ENCODE data around the gene EID2B.

The EID2B gene

DNA sequence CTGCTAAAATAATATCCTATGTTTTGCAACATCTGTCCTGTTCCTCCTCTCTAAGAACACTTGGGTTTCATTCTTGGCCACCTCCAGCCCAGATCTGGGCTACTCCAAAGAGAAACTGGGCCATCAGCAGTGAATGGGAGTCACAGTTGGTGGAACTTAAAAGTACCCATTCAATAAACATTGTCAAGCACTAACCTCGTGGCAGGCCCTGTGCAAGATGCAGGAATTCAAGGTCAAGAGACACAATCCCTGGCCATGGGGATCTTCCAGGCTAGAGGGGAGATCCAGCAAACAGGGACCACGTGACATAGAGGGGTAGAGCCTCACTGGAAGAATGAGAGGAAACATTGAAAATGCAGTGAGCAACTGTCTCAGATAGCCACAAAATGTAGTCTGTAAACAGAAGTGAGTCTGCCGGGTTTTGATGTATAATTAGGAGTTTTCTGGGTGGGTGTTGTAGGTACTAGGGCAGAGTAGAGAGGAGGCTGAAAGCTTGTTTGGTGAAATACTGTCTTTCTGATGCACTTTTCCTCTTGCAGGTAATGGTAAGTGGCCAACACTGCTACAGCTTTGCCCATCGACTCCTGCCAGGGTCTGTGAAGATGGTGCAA is 22.2 kb upstream of the EID2B start:
- Histone ChIP-seq H3K27me3 (ENCODE audit: low read depth, low read length) (peaks cover 16% of the 10 kb centered on the region), H3K79me2 (ENCODE audit: low read length) (no peaks in the 10 kb centered on the region), H4K20me1 (ENCODE audit: insufficient read depth, low read length) (no peaks in the 10 kb centered on the region), H3K4me3 (ENCODE audit: low read length) (no peak overlapping the region), H3K4me2 (ENCODE audit: low read length) (no peak overlapping the region), H3K36me3 (replicated peaks; ENCODE audit: low read depth, low read length) (no peaks in the 10 kb centered on the region), H2AFZ (ENCODE audit: low read depth, low read length) (no peak overlapping the region), H3K27ac (ENCODE audit: low read length) (no peak overlapping the region), H3K4me1 (ENCODE audit: low read length) (peaks cover 27% of the 10 kb centered on the region), H3K9ac (ENCODE audit: low read length) (no peak overlapping the region), H3K9me3 (ENCODE audit: insufficient read depth, low read length) (no peaks in the 10 kb centered on the region)
- TF ChIP-seq EZH2phosphoT487 (IDR thresholded peaks at IDR 0.05; ENCODE audit: low read depth) = no peak
- TF ChIP-seq, protein P1, sequence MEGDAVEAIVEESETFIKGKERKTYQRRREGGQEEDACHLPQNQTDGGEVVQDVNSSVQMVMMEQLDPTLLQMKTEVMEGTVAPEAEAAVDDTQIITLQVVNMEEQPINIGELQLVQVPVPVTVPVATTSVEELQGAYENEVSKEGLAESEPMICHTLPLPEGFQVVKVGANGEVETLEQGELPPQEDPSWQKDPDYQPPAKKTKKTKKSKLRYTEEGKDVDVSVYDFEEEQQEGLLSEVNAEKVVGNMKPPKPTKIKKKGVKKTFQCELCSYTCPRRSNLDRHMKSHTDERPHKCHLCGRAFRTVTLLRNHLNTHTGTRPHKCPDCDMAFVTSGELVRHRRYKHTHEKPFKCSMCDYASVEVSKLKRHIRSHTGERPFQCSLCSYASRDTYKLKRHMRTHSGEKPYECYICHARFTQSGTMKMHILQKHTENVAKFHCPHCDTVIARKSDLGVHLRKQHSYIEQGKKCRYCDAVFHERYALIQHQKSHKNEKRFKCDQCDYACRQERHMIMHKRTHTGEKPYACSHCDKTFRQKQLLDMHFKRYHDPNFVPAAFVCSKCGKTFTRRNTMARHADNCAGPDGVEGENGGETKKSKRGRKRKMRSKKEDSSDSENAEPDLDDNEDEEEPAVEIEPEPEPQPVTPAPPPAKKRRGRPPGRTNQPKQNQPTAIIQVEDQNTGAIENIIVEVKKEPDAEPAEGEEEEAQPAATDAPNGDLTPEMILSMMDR (IDR thresholded peaks at IDR 0.05; ENCODE audit: low read depth, low read length) = no peak

DNA sequence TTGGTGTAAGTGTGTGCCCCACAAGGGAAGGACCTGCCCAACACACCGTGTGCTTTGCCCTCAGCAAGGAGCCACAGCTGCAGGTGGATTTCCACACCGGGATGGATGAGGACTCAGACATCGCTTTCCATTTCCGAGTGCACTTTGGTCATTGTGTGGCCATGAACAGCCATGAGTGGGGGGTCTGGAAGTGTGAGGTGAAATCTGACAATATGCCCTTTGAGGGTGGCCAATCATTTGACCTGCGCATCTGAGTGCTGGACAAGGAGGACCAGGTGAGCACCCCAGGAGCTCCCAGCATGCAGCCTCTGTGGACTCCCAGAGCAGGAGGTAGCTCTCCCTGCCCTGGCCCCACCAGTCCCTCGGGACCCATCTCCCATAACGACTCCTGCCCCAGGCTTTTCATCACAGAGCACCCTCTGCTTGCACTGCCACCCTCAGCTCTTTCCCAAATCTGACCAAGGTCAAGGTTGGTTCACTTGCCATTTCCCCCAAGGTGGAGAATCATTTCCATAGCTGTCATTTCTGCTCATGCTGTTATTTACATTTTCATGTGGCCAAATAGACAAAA is 20.5 kb upstream of the EID2B start:
- Histone ChIP-seq H3K9ac (ENCODE audit: low read length) (no peak overlapping the region), H3K4me2 (ENCODE audit: low read length) (no peak overlapping the region), H3K79me2 (ENCODE audit: low read length) (no peaks in the 10 kb centered on the region), H3K36me3 (replicated peaks; ENCODE audit: low read depth, low read length) (no peaks in the 10 kb centered on the region), H3K4me3 (ENCODE audit: low read length) (no peak overlapping the region), H3K27me3 (ENCODE audit: low read depth, low read length) (peaks cover 16% of the 10 kb centered on the region), H4K20me1 (ENCODE audit: insufficient read depth, low read length) (no peaks in the 10 kb centered on the region), H3K9me3 (ENCODE audit: insufficient read depth, low read length) (no peaks in the 10 kb centered on the region), H3K4me1 (ENCODE audit: low read length) (peaks cover 20% of the 10 kb centered on the region), H3K27ac (ENCODE audit: low read length) (no peak overlapping the region), H2AFZ (ENCODE audit: low read depth, low read length) (no peak overlapping the region)
- TF ChIP-seq, protein P1 (IDR thresholded peaks at IDR 0.05; ENCODE audit: low read depth, low read length) = no peak
- no peak for TF ChIP-seq EZH2phosphoT487 (IDR thresholded peaks at IDR 0.05; ENCODE audit: low read depth)

DNA sequence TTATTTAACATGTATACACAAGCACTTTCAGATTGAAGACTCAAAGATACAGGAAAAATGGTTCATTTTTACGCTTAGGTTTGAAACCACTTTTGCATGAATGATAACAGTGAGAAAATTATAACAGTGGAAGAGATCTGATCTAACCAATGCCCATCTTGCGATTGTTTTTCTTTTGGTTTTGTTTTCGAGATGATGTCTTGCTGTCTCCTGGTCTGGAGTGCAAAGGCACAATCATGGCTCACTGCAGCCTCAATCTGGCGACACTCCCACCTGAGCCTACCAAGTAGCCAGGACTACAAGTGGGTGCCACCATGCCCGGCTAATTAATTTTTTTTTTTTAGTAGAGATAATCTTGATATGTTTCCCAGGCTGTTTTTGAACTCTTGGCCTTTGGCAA is 17.5 kb upstream of the EID2B start:
- no peak overlapping the region for H2AFZ ChIP-seq (ENCODE audit: low read depth, low read length)

DNA sequence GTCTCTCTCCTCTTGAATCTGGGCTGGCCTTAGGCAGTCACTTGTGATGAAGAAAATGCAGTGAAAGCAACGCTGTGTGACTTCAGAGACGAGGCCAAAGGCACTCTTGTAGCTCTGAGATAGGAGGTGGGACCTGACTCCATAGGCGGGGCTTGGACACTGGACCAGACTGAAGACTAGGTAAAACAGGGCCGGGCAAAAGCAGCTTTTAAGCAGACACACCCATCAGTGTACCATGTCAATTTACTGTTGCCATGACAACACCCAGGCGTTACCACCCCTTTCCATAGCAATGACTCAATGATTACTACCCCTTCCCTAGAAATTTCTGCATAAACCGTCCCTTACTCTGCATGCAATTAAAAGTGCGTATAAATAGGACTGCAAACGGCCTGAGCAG is 13.9 kb upstream of the EID2B start:
- Histone ChIP-seq H3K27ac (ENCODE audit: low read length) (no peak overlapping the region), H3K9ac (ENCODE audit: low read length) (no peak overlapping the region), H3K9me3 (ENCODE audit: insufficient read depth, low read length) (no peaks in the 10 kb centered on the region), H3K4me1 (ENCODE audit: low read length) (peaks cover under 1% of the 10 kb centered on the region; the same call in 1 of the 2 replicates), H2AFZ (ENCODE audit: low read depth, low read length) (no peak overlapping the region), H4K20me1 (ENCODE audit: insufficient read depth, low read length) (no peaks in the 10 kb centered on the region), H3K79me2 (ENCODE audit: low read length) (no peaks in the 10 kb centered on the region), H3K4me3 (ENCODE audit: low read length) (no peak overlapping the region), H3K4me2 (ENCODE audit: low read length) (no peak overlapping the region), H3K36me3 (replicated peaks; ENCODE audit: low read depth, low read length) (no peaks in the 10 kb centered on the region), H3K27me3 (ENCODE audit: low read depth, low read length) (peaks cover 21% of the 10 kb centered on the region)
- TF ChIP-seq, protein P1 (IDR thresholded peaks at IDR 0.05; ENCODE audit: low read depth, low read length) = no peak
- no peak for TF ChIP-seq EZH2phosphoT487 (IDR thresholded peaks at IDR 0.05; ENCODE audit: low read depth)

More for the DNA sequence above, 17.5 kb upstream of the EID2B start:
- Histone ChIP-seq H3K9me3 (ENCODE audit: insufficient read depth, low read length) (no peaks in the 10 kb centered on the region), H3K79me2 (ENCODE audit: low read length) (no peaks in the 10 kb centered on the region), H3K4me1 (ENCODE audit: low read length) (peaks cover 13% of the 10 kb centered on the region), H3K9ac (ENCODE audit: low read length) (no peak overlapping the region), H3K36me3 (replicated peaks; ENCODE audit: low read depth, low read length) (no peaks in the 10 kb centered on the region), H3K27ac (ENCODE audit: low read length) (no peak overlapping the region), H3K27me3 (ENCODE audit: low read depth, low read length) (peaks cover 34% of the 10 kb centered on the region), H4K20me1 (ENCODE audit: insufficient read depth, low read length) (no peaks in the 10 kb centered on the region), H3K4me3 (ENCODE audit: low read length) (no peak overlapping the region), H3K4me2 (ENCODE audit: low read length) (no peak overlapping the region)
- no peak for TF ChIP-seq EZH2phosphoT487 (IDR thresholded peaks at IDR 0.05; ENCODE audit: low read depth)
- TF ChIP-seq, protein P1 (IDR thresholded peaks at IDR 0.05; ENCODE audit: low read depth, low read length) = no peak

Measured in OCI-LY3 (cell line).